ES-I3 (cell line): ENCODE data around the gene EIF3K.
"Not testable (repeated sequence)": the region's sequence is repeated elsewhere in the genome, so short reads cannot be mapped to it uniquely, and the experiment has no call there.

Source experiments
- H3K36me3 ChIP-seq: 2 replicates; pipeline ENCODE4 v1.6.1; 2013; ENCODE audit warnings: mild to moderate bottlenecking, low read length, control low read depth, moderate library complexity; ENCODE audit not compliant: insufficient read depth
- H3K4me1 ChIP-seq: 2 replicates; pipeline ENCODE4 v1.6.1; 2013; ENCODE audit warnings: mild to moderate bottlenecking, control low read depth, low read length; ENCODE audit not compliant: insufficient read depth
- H3K9ac ChIP-seq: 2 replicates; pipeline ENCODE4 v1.6.1; 2013; ENCODE audit warnings: low read depth, mild to moderate bottlenecking, low read length, moderate library complexity
- H3K9me3 ChIP-seq: 2 replicates; pipeline ENCODE4 v1.6.1; 2013; ENCODE audit warnings: mild to moderate bottlenecking, low read length, moderate library complexity; ENCODE audit not compliant: control insufficient read depth, insufficient read depth

The EIF3K gene, protein sequence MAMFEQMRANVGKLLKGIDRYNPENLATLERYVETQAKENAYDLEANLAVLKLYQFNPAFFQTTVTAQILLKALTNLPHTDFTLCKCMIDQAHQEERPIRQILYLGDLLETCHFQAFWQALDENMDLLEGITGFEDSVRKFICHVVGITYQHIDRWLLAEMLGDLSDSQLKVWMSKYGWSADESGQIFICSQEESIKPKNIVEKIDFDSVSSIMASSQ

DNA sequence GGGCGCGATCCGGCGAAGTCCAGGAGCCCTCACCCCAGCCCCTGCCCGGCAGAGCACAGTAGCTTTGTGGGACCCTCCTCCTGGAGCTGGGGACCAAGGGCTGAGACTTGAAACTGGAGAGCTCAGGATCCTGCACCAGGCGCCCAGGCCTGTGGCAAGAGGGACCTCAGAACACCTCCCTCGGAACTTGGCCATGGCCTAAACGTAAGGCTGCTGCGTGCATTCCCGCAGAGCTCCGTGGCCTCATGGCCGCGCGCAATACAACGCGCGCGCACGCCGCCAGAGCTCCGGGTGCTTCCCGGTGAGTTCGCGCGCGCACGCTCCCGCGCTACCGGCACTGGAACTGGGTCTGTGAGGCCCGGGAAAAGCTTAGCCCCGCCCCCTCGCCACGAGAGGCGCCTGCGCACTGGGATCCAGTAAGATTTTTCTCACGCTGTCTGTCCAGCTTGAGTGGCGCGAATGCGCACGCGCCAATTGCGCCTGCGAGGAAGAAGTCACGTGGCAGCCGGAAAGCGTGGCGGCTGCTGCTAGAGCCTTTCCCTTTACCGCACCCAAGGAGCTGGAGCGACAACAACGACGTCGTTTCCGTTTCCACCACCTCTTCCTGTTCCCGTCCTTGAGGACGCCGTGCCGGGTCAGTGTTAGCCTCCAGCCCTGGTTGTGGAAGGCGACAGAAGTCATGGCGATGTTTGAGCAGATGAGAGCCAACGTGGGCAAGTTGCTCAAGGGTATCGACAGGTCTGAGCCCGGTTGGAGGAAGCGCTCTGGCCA lies at the start of gene EIF3K:
TSS of gene EIF3K (plus strand) at position 599 of the 771 bp plus-strand sequence. CDS start at position 680, 81 bp downstream.
- Histone ChIP-seq H3K9ac (peak within 1 kb of the TSS; percentile 64), H3K9me3 (no peaks in the 10 kb centered on the region), H3K4me1 (peaks cover 11% of the 10 kb centered on the region), H3K36me3 (peaks cover 14% of the 10 kb centered on the region)

DNA sequence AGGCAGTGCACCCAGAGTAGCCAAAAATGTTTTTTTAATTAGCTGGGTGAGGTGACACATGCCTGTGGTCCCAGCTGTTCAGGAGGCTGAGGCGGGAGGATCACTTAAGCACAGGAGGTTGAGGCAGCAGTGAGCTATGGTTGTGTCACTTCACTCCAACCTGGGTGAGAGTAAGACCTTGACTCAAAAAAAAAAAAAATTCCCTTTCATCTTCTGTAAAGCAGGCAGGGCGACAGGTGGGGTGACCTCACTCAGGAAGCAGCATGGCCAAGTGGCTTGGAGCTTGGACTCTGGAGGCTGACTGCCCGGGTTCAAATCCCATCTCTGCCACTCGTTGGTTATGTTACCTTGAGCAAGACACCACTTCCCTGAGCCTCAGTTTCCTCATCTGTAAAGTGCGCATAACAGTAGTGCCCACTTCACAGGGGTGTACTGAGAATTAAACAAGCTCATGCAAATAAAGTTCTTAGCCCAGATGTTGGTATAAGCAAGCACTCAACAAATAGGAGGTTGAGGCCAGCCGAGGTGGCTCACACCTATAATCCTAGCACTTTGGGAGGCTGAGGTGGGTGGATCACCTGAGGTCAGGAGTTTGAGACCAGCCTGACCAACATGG lies 49.5 kb upstream of the EIF3K start:
- Histone ChIP-seq H3K9me3 (no peaks in the 10 kb centered on the region), H3K36me3 (no peaks in the 10 kb centered on the region), H3K4me1 (no peaks in the 10 kb centered on the region), H3K9ac (no peak overlapping the region)

DNA sequence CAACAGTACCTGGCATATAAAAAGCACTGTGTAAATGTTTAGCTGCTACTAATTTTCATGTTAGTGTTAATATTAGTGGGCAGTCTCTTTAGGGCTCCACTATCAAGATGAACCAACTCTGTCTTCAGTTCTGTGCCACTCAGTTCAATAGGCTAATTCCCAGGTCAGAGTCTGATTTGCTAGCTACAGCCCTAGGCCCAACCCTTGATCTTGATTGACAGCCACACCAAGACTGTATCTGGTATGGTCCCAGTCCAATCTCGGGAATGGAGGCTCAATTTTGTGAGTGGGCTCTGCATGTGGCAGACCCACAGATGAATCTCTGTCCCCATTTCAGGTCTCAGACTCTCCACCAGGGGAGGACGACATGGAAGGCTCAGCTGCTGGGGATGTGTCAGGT lies 47.3 kb upstream of the EIF3K start:
- H3K4me1 ChIP-seq = no peaks in the 10 kb centered on the region
- no peaks in the 10 kb centered on the region for H3K9me3 ChIP-seq
- no peaks in the 10 kb centered on the region for H3K36me3 ChIP-seq
- no peak overlapping the region for H3K9ac ChIP-seq

DNA sequence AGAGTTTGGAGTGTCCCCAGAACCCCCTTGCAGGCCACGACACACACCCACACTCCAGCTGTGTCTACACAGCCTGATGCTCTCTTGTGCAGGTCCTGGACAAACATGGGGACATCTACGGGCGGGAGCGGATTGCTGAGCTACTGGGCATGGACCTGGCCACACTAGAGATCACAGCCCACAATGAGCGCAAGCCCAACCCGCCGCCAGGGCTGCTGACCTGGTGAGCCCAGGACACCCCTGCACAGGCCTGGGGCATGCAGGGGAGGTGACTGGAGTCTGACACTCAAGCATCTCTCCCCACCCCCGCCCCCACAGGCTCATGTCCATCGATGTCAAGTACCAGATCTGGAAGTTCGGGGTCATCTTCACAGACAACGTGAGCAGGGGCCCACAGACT lies 41.2 kb upstream of the EIF3K start:
- H3K4me1 ChIP-seq = no peaks in the 10 kb centered on the region
- no peak overlapping the region for H3K9ac ChIP-seq
- no peaks in the 10 kb centered on the region for H3K9me3 ChIP-seq
- H3K36me3 ChIP-seq = no peaks in the 10 kb centered on the region

DNA sequence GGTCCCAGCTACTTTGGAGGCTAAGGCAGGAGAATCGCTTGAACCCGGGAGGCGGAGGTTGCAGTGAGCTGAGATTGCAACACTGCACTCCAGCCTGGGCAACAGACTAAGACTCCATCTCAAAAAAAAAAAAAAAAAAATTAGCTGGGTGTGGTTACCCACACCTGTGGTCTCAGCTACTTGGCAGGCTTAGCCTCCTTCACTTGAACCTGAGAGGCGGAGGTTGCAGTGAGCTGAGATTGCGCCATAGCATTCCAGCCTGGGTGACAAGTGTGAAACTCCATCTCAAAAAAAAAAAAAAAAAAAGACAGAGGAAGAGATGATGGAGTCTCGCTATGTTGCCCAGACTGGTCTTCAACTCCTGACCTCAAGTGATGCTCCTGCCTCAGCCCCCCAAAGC lies 39.7 kb upstream of the EIF3K start:
- H3K4me1 ChIP-seq, H3K9me3 ChIP-seq, H3K36me3 ChIP-seq, H3K9ac ChIP-seq: not testable (repeated sequence)

DNA sequence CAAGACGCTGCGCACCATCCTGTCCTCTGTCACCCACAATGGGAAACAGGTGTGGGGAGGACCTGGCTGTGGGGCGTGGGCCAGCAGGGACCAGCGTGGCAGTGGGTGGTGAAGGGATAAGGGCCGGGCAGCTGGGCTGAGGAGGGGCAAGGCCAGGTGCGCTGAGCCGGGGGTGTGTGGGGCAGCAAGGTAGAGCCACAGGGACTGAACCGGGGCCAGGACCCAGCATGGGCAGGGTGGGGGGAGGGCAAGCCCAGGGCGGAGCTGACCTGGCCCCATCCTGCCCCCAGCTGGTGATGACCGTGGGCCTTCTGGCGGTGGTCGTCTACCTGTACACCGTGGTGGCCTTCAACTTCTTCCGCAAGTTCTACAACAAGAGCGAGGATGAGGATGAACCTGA lies 38.9 kb upstream of the EIF3K start:
- Histone ChIP-seq H3K9ac (no peak overlapping the region), H3K4me1 (no peaks in the 10 kb centered on the region), H3K9me3 (no peaks in the 10 kb centered on the region), H3K36me3 (no peaks in the 10 kb centered on the region)

DNA sequence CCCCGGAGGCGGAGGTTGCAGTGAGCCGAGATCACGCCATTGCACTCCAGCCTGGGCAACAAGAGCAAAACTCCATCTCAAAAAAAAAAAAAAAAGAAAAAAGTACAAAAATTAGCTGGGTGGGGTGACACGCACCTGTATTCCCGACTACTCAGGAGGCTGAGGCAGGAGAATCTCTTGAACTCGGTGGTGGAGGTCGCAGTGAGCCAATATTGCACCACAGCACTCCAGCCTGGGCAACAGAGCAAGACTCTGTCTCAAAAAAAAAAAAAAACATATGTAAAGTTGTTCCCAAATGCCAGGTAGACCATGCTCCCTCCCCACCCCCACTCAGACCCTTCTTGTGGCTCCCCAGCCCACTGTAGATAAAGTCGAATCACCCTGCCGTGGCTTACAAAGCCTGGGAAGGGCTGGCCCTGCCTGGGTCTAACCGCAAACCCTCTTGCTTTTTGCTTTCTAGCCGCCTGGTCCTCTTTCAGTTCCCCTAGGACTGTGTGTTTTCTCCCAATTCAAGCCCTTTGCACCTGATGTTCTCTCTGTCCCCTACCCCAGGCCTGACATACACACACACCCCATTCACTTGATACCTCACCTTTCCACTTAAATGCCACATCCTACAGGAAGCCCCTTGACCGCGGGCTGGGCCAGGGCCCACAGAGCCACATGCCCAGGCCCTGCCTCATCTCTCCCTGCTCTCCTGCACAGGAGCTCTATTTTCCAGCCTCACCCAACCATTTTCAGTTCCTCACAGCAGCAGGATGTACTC lies 35.6 kb upstream of the EIF3K start:
- Histone ChIP-seq H3K9ac (no peak overlapping the region), H3K4me1 (no peaks in the 10 kb centered on the region), H3K36me3 (no peaks in the 10 kb centered on the region), H3K9me3 (no peaks in the 10 kb centered on the region)

DNA sequence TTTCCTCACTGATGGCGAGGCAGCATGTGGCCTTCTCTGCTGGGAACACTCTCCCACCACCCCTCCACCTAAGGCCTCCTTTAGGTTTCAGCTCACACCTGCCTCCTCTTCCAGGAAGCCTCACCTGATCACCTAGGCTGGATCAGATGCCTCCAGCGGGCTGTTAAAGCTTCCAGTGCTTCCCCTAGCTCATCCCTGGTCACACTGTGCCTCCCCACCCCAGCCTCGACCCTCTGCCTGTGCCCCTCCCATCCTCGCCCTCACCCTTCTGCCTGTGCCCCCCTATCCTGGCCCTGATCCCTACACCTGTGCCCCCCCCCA lies 35.0 kb upstream of the EIF3K start:
- H3K9ac ChIP-seq = no peak overlapping the region
- H3K4me1 ChIP-seq = no peaks in the 10 kb centered on the region
- H3K36me3 ChIP-seq = no peaks in the 10 kb centered on the region
- H3K9me3 ChIP-seq = no peaks in the 10 kb centered on the region

DNA sequence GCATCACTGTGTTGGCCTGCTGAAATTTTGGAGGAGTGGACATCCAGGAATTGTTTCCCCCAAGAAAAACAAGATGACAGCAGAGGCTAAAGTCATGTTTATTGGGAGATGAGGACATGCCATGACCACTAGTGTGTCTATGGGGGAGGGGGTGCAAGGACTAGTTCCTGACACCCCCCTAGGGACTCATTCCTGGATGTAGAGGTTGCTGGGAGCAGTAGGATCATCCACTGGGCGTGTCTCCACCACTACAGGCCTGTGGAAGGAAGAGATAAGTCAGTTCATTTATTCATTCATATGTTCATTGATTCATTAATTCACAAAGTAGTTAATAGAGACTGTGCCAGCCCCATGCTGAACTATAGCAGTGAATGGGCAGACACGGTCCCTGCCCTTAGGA lies 31.4 kb upstream of the EIF3K start:
- Histone ChIP-seq H3K4me1 (no peaks in the 10 kb centered on the region), H3K36me3 (no peaks in the 10 kb centered on the region), H3K9me3 (no peaks in the 10 kb centered on the region), H3K9ac (no peak overlapping the region)

DNA sequence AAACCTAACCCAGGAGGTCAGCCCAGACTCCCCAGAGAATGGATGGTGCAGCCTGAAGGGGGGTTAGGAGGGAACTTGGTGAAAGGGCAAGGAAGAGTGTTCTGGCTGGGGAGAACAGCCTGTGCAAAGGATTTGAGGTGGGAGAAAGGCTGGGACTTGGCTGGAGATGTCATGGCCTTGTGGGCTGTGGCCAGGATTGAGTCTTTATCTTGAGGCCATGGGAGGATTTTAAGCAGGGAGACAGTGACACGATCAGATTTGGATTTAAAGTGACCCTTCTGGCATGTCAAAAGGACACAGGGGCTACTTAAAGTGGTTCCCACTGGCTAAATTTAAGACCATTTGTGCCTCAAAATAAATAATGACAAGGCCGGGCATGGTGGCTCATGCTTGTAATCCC lies 30.9 kb upstream of the EIF3K start:
- no peak overlapping the region for H3K9ac ChIP-seq
- H3K4me1 ChIP-seq = no peaks in the 10 kb centered on the region
- H3K9me3 ChIP-seq = no peaks in the 10 kb centered on the region
- no peaks in the 10 kb centered on the region for H3K36me3 ChIP-seq

DNA sequence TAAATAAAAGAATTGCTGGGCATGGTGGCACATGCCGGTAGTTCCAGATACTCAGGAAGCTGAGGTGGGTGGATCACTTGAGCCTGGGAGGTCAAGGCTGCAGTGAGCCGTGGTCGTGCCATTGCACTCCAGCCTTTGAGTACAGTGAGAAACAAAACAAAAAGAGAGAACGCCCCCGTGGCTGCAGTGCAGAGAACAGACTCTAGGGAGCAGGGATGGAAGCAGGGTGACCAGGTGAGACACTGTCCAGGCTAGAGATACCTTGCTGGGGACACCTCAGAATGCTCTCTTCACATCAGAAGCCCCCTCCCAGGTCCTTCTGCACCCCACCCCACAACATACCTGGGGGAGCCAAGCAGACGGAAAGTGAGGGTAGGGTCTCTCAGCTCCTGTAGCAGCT lies 26.0 kb upstream of the EIF3K start:
- H3K9me3 ChIP-seq = no peaks in the 10 kb centered on the region
- no peaks in the 10 kb centered on the region for H3K36me3 ChIP-seq
- H3K9ac ChIP-seq = no peak overlapping the region
- no peaks in the 10 kb centered on the region for H3K4me1 ChIP-seq

DNA sequence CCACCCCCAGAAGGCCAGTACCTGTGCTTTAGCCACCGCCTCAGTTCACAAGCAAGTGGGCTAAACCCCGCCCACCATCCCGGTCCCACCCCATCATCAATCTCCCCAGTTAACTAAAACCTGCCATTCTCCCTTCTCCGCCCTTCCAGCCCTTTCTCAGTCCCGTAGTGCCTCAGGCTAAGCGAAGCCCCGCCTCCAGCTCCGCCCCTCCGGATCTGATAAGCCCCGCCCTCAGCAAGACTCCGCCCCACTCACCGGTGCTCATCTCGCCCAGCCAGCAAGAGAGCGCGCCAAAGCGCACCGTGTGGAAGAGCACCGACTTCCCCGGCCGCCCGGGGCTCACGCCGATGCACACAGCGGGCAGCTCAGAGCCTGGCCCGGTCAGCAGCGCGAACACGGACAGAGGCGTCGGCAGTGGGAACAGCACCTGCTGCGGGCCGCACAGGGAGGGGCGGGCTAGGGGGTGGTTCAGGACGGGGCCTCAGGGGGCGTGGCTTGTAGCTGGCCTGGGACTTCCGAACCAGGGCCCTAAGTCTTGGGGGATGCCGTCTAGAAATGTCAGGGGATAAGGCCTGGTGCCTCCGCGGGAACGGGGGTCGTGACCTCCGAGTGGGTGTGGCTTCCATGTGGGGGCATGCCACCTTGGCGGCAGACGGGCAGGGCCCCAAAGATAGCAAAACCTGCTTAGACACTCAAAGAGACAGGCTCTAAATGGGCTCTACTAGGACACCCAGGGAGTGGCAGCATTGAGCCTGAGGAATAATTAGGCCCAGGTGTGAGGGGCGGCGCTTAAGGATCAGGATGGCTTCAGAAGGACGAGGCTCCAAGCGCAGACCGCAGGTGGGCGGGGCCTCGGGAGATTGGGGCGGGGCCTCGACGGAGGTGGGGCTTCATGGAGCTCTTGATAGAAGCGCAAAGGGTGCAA lies 22.7 kb upstream of the EIF3K start:
- Histone ChIP-seq H3K9me3 (no peaks in the 10 kb centered on the region), H3K4me1 (no peaks in the 10 kb centered on the region), H3K36me3 (no peaks in the 10 kb centered on the region), H3K9ac (peak overlapping the region; percentile 75; the same call in 1 of the 2 replicates)

DNA sequence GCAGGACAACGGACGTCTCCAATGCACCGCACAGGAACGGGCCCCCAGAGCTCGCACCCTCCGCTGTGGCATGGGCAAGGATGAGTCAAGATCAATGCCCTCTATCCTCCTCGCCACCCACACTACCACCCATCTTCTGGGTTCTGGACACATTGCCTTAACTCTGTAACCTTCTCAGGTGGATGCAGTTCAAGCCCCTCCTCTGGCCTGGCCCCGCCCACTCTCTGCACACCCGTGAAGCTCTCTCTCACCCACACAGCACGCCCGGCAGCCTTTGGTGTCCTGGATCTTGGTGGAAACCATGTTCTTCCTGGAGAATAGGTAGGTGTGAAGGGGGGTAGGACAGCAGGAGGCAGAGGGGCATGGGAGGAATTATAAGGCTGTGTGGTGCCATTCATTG lies 21.9 kb upstream of the EIF3K start:
- no peaks in the 10 kb centered on the region for H3K9me3 ChIP-seq
- H3K4me1 ChIP-seq = no peaks in the 10 kb centered on the region
- peak overlapping the region; percentile 75; the same call in 1 of the 2 replicates for H3K9ac ChIP-seq
- no peaks in the 10 kb centered on the region for H3K36me3 ChIP-seq

DNA sequence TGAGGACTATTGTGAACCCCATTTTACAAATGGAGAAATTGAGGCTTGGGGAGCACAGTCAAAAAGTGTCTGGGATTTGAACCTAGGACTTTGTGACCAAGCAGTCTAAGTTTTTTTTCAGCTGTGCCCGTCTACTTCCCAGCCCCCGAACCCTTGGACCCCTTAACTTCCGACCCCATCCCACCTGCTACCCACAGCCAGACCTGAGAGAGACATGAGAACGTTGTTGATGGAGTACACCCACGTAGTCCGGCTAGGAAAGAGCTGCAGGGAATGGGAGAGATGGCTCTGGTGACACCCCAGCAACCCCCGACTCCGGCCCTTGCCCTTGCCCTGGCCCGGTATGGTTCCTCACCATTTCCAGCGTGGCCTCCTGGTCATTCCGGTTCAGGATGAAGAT lies 19.3 kb upstream of the EIF3K start:
- Histone ChIP-seq H3K9me3 (no peaks in the 10 kb centered on the region), H3K36me3 (no peaks in the 10 kb centered on the region), H3K9ac (no peak overlapping the region), H3K4me1 (no peaks in the 10 kb centered on the region)
